HG02981 (cell line): ENCODE results near the gene NKPD1.
"Not testable (repeated sequence)": the region's sequence is repeated elsewhere in the genome, so short reads cannot be mapped to it uniquely, and the experiment has no call there.

Experiments
- ATAC-seq: cut with Tn5 transposase; IDR thresholded peaks from one replicate; pipeline ENCODE4 v1.9.1; 2021; ENCODE audit warnings: mild to moderate bottlenecking, moderate library complexity; ENCODE audit not compliant: unreplicated experiment

NKPD1 gene

DNA sequence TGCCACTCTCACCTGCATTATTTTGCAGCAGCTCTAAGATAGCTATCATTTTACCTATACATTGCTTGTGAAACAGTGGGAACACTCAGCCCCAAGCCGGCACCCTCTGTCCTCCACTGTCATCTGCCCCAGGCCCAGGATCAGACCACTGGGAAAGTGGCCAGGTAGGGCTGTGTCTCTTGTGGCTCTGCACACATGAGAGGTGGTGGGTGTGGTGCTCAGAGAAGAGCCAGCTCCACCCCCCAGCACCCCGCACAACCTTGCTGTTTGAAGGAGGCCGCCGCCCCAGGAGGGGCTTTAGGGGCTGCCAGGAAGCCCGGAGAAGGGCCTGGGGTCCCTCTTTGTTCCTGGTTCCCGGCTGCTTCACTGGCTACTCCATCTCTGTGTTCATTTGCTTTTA is 41.2 kb downstream of the NKPD1 start:
- ATAC-seq: no peak

DNA sequence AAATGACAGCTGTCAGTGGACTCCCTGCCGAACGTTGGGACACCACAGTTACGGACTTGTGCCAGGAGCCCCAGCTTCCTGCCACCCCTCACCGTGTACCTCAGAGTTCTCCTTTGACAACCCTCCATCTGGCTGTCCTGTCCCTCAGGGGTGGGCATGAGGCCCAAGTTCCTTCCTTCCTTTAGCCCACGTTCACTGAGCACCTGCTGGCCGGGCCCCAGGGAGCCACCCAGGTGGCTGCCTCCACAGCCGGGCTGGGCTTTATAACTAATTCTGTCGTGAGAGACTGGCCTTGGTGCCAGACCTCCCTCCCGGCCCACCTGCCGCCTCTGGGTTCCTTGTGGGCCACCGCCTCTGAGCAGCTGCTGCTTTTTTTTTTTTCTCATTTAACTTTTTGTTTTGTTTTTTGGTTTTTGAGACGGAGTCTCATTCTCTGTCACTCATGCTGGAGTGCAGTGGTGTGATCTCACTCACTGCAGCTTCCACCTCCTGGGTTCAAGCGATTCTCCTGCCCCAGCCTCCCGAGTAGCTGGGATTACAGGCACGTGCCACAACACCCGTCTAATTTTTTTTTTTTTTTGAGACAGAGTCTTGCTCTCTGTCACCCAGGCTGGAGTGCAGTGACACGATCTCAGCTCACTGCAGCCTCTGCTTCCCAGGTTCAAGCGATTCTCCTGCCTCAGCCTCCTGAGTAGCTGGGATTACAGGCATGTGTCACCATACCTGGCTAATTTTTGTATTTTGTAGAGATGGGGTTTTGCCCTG is 42.0 kb downstream of the NKPD1 start:
- ATAC-seq: not testable (repeated sequence)

DNA sequence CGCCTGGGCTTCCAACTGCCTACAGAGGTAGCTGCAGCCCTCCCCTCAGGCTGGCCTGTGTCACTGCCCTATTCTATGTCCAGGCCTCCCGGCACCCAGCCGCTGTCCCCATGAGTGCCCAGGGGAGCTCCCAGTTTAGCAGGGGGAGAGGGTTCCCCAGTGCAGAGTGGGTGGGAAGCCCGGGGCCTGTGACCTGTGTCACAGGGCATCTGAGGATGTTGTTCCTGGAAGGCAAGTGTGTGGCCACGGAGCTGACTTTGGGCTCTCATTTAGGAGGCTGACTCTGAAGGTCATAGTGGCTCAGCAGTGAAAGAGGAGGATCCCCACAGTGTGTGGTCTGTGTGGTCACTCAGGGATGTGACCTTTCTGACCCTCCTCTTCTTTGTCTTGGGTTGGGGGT is 42.7 kb downstream of the NKPD1 start:
- ATAC-seq: no peak

DNA sequence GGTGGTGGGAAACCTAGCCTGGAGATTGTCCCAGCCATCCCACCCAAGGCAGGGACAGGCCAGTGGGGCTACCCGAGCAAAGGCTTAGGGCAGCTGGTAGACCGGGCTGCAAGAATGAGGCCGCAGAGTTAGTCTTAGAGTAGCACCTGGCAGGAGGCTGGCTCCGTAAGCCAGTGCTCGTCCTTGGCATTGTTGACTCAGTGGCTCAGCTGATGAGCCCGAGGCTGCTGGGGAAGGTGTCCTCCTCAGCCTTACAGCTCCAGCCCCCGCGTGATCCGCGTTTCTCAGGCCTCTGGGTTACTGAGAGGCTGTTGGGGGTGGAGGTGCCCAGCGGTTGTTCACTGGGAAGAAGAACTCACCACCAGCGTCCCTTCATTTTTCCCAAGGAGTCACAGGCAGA is 43.1 kb downstream of the NKPD1 start:
- no peak for ATAC-seq

DNA sequence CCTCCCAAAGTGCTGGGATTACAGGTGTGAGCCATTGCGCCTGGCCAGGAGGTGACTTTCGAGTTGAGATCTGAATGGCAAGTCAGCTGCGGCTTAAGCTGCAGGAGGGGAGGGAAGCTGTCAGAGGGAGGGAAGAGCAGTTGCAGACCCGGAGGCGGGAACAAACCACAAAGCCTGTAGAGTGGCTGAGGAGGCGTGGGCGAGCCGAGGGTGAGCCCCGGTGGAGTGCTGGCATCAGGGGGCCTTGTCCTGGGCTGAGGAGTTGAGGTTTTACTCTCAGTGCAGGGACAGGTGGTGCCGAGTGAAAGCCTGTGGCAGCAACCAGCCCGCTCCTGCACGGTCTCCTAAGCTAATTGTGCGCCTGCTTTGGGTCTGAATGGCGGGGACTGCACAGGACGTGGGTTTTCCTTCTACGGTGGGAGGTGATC is 43.6 kb downstream of the NKPD1 start:
- ATAC-seq: no peak

DNA sequence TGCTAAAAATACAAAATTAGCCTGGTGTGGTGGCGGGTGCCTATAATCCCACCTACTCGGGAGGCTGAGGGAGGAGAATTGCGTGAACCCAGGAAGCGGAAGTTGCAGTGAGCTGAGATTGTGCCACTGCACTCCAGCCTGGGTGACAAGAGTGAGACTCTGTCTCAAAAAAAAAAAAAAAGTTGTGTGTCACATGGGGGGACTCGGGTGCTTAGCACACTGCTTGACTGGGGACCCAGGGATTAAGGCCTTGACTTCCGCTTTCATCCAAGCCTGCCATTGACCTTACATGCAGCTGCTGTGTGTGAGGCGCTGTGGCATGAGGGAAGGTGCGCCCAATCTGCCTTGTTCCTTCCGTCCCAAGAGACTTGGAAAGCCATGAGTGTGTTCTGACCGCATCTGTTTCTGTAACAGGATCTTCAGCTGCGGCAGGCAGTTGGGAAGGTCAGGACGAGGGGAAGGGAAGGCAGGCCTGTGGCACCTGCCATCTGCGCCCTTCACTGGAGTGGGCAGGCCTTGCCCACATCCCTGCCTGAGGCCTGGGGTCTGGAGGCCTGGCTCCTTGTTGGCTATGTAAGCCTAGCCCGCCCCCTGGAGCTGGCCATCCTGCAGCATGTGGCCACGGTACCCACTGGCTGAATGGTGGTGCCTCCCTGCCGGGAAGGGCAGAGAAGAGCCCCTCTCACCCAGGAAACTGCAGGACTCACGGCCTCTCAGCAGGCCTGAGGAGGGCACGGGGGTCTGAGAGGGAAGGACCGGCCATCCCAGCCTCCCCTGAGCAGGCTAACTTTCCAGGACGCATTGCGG is 44.8 kb downstream of the NKPD1 start:
- no peak for ATAC-seq

DNA sequence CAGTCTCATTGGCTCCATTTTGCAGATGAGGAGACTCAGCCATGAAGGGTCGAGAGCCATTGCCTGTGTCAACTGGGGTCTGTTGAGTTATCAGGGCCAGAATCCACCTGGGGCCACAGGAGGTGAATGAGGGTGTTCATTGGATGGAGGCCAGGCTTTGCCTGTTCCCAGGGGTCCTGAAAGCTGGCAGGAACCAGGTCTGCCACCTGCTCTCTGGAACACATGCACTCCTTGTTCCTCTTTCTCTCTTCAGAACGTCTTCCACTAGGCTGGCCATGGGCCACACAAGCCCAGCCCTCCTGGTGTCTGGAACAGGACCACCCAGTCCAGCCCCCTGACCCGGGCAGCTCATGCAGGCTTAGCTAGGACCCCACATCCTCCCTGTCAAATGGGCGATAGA is 46.7 kb downstream of the NKPD1 start:
- no peak for ATAC-seq

DNA sequence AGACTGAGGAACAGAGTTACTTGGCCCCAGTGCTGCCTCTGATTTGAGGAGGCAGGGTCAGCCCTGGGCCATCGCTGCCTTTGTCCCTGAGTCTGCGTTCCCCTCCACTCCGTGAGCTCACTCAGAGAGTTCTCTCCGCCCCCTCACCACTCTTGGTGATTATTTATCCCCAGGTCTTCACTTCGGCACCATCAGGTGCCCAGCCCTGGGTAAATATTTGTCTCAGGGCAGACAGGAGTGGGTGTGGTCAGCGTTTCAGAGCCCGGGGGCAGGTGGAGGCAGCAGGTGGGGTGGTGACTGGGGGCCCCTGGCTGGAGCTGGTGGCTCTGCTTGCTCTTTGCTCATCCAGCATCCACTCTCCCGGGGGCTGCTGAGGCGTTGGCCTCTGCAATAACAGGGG is 47.2 kb downstream of the NKPD1 start:
- ATAC-seq: no peak

DNA sequence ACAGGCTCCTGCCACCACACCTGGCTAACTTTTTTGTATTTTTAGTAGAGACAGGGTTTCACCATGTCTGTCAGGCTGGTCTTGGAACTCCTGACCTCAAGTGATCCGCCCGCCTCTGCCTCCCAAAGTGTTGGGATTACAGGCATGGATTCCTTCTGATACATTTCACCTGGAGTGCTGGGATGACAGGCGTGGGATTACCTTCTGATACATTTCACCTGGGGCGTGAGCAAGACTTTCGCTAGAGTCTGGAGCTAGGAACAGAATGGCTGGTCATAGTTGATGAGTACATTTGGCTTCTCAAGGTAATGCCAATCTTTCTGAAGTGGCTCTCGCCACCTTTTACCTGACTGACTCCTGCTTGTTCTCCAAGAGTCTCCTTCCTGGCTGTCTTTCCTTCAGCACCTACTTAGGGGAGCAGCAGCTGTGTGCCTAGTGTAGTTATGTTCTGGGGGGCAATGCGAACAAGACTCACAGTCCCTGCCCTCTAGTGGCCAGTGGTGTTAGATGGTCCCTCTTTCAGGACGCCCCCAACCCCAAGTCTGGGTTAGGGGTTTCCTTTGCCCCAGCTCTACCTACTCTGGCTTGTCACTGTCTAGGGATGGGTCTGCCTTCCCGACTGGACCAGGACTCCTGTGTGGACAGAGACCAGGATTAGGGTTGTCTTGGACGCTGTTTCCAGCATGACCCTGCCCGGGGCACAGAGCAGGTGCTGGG is 48.5 kb downstream of the NKPD1 start:
- no peak for ATAC-seq
